Vagina (tissue), 2 donors: ENCODE results near the gene ADGRD2.

Experiments
- POLR2A ChIP-seq, 2 donors: fragments of 450-650 bp; IDR thresholded peaks; one replicate each; pipeline ENCODE4 v1.6.1; 2017; ENCODE audit warnings: antibody characterized with exemption in 2 of 2, mild to moderate bottlenecking in 2 of 2, moderate library complexity in 2 of 2
- TF ChIP-seq, protein P1 (sequence below), 3 experiments: fragments of 450-650 bp in 2 of 3; fragments of 200-600 bp in 1 of 3; sonication (generic) in 1 of 3; IDR thresholded peaks; one replicate each; pipeline ENCODE4 v1.5.1; 2017 to 2019; ENCODE audit warnings: antibody characterized with exemption in 3 of 3, mild to moderate bottlenecking in 2 of 3, moderate library complexity in 2 of 3

GRCh38 chr9:124429530-124429867 is 20.8 kb upstream of the ADGRD2 start:
- no peak for TF ChIP-seq POLR2A (IDR thresholded peaks at IDR 0.05)
- TF ChIP-seq, protein P1, sequence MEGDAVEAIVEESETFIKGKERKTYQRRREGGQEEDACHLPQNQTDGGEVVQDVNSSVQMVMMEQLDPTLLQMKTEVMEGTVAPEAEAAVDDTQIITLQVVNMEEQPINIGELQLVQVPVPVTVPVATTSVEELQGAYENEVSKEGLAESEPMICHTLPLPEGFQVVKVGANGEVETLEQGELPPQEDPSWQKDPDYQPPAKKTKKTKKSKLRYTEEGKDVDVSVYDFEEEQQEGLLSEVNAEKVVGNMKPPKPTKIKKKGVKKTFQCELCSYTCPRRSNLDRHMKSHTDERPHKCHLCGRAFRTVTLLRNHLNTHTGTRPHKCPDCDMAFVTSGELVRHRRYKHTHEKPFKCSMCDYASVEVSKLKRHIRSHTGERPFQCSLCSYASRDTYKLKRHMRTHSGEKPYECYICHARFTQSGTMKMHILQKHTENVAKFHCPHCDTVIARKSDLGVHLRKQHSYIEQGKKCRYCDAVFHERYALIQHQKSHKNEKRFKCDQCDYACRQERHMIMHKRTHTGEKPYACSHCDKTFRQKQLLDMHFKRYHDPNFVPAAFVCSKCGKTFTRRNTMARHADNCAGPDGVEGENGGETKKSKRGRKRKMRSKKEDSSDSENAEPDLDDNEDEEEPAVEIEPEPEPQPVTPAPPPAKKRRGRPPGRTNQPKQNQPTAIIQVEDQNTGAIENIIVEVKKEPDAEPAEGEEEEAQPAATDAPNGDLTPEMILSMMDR (IDR thresholded peaks at IDR 0.05) = no peak
